Mesenteric fat pad (tissue), 1 donor: Measurements from ENCODE around the gene DNMT3L. TPM values are rescaled to one million over a fixed set of nuclear protein-coding genes. Genes with fewer than 3 reads are reported as not detected.
"Not testable (repeated sequence)": the region's sequence is repeated elsewhere in the genome, so short reads cannot be mapped to it uniquely, and the experiment has no call there.

Experiments
- DNase-seq: peaks from one replicate; pipeline ENCODE4 v3.0.0-alpha.2; 2020; ENCODE audit warnings: low spot score
- long read RNA-seq: library from polyadenylated mRNA; unstranded; transcript quantifications from one replicate; pipeline ENCODE4 v2.0.0, GENCODE V29; 2020
- total RNA-seq: library from RNA; stranded (reverse); fragmentation: NEBNext Ultra II Directional; extraction: Animal tissue kit (Norgen Biotek cat#: 25700); gene quantifications from one replicate; pipeline ENCODE4 v1.2.1, GENCODE V29; 2021
- donor health status: DM: yes; HTN: yes; CAD: no.

The DNMT3L gene
- not detected for total RNA-seq
- long read RNA-seq = 0 reads

DNA sequence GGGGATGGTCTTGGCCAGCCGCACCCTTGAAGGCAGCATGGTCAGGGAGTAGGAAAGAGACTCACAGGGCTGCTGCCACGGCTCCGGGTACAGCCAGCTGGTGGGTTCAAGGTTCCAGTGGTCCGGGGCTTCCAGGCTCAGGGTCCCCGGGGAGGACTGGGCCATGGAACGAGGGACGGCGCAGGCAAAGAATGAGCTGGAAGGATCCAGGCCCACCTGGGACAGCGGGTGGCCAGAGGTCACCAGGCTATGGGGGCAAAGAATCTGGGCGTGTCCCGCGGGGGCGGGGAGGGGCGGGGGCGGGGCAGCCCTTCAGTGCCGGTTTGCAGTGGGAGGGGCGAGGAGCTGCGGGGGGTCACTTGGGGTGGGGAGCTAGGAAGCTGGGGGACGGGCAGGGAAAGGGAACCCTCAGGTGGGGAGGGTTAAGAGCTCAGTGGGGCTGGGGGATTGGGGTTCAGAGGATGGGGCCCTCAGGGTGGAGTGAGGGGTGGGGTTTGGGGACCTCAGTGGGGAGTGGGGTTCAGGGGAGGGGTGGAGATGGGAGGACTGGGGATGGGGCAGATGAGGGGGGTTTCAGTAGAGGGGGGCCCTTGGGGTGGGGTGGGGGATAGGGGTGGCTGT, at the start of gene DNMT3L:
Gene DNMT3L (minus strand): TSS at position 223 of the 621 bp plus-strand sequence. CDS start 638 bp downstream, outside the sequence.
- DNase-seq = no peak

DNA sequence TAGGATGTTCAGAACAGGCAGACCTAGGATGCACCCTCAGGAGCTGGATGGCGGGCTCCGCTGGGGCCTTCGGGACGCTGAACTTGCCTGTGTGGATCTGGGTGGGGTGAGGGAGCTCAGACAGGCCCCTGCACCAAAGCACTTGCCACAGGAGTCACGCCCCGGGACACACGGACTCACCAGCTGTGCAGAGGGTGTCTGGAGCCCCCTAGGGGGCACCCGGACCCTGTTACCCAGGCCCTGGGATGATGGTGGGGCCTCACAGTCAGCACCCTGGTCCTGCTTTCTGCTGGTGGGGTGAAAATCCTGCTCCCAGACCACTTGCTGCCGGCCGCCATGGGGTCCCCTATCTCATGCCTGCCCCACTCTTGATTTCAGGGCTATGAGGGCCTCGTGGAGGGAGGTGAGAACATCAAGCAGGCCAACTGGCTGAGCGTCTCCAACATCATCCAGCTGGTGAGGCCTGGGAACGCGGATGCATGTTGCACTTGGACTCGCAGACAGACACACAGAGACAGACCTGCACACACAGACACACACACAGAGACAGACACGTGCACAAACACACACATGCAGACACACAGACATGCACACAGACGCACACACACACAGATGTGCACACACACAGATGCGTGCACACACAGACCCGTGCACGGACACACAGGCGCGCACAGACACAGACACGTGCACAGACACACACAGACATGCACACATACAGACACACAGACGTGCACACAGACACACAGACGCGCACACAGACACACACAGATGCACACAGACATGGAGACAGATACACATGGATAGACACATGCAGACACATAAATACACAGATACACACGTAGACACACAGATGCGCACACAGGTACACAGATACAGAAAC, 49.2 kb upstream of the DNMT3L start:
- DNase-seq = no peak

DNA sequence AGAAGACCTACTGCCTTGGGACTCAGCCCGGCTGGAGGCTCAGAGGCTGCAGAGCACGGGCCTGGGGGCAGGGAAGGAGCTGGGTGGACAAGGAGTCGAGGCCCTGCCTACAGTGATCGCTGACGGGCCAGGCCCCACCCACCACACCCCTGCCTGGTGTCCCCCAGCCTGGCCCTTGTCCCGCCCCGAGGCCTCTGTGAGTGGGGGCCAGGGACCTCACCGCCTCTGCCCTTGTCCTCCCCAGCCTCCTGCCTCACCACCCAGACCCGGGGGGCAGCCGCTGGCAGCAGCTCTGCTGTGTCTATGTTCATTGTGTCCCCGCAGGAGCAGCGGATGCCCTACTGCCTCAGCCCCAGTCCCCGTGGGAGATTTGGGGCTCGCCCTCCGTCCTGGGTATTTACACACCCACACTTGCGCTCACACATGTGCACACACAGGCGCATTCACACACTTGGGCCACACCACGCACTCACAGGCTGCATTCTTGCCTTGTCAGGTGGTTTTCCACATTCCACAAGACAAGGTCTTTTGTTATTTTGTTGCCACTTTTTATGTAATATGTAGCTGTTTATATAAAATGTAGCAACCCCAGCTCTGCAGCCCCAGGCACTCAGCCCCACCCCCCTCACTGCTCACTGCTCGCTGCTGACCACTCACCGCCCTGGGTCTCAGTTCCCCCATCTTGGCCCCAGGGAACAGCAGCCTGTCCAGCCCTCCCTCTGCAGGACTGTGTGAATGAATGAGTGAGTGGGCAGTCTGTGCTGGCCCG, 45.4 kb upstream of the DNMT3L start:
- no peak for DNase-seq

DNA sequence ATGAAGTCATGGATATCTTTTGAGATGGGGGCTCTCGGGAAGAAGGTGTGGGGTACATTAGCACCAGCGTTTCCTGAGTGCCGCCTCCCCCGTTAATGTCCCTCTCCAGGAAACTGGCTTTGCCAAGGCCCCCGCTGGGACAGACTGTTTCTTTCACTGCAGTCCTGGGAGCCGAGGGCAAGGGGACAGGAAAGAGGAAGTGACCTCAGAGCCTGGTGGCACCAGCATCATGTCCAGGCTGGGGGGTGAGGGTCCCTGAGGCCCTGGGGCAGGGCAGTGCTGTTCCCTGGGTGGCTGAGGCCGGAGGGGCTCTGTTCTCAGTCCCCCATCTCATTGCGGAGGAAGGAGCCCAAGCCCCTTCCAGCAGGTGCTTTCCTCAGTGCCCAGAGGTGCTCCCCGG, 44.0 kb upstream of the DNMT3L start:
- no peak for DNase-seq

DNA sequence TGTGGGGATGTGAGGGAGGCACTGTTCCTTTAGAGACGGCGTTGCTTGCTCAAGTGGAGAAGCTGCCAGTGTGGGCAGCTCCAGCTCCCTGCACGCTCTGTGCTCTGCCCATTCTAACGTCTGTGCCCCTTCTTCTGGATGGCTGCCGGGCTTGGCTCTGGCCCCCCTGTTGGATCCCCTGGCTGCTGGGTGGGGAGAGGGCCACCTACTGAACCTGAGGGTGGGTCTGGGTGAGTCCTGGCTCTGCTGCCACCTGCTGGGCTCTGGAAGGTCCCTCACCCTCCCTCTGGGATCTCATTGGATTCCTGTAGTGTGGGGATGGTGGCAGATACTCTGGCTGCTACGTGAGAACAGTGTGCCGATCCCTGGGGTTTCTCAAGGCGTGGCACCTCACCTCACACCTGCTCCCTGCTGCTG, 43.2 kb upstream of the DNMT3L start:
- no peak for DNase-seq

DNA sequence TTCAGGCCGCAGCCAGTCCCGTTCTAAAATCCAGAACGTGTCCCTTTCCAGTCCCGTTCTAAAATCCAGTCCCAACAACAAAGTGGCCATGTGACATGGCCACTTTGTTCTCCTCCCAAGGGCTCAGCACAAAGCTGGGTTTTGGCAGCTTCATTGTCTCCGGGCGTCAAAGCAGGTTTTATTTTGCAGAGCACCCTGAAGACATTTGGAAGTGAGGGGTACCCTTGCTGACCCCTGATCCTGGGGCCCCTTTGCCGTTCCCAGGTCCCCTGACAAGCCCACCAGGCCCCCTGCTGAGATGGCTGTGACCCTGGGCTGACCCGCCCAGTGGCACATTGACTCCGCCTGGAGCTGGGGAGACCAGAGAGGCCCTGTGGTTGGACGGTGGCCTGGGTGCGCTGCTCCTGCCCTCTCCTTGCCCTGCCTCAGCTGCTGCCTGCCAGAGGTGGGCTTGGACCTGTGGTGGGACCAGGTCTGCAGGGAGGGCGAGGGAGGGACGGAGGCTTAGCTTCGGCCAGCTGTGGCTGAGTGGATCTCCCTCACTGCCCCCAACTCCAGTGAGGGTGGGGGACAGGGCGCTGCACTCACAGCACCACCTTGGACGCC, 42.4 kb upstream of the DNMT3L start:
- no peak for DNase-seq

DNA sequence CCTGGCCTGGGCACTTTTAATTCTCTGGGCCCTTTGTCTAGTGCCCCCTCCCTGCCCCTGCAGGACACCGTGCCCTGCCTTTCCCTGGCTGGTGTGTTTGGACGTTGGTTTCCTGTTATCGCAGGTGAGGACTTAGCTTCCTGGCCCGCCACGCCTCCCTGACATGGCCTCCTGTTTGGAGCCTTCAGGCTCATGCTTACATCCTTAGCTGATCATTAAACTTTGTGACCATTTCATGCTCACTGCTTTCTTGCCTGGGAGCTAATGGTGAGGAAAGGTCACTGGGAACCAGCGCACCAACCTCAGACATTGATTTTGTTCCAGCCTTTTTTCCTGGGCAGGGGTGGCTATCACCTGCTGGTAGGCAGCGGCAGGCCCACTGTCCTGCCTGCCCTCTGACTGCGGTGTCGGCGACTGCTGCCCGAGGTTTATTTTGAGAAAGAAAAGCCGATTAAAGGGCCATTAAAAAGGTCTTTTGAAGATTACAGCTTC, 41.8 kb upstream of the DNMT3L start:
- DNase-seq = no peak

DNA sequence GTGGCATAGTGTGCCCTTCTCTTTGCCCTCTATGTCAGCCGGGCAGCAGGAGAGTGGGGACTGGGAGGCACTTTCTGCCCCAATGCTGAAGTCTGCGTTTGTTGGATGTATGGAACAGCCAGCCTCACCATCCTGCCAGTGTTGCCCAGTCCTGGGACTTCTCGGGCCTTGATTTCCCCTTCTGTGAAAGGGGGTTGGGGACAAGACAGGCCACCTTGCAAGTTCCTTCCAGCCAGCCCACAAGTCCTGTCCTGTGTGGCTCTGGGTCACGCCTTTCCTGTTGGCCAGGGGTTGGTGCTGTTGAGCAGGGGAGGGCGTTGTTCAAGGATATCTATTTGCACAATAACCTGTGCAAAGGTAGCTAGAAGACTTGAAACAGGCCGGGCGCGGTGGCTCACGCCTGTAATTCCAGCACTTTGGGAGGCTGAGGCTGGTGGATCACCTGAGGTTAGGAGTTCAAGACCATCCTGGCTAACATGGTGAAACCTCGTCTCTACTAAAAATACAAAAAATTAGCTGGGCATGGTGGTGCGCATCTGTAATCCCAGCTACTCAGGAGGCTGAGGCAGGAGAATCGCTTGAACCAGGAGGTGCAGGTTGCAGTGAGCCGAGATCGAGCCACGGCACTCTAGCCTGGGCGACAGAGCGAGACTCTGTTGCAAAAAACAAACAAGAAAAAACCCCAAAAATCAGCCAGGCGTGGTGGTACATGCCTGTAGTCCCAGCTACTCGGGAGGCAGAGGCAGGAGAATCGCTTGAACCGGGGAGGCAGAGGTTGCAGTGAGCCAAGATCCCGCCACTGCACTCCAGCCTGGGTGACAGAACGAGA, 41.1 kb upstream of the DNMT3L start:
- not testable (repeated sequence) for DNase-seq

DNA sequence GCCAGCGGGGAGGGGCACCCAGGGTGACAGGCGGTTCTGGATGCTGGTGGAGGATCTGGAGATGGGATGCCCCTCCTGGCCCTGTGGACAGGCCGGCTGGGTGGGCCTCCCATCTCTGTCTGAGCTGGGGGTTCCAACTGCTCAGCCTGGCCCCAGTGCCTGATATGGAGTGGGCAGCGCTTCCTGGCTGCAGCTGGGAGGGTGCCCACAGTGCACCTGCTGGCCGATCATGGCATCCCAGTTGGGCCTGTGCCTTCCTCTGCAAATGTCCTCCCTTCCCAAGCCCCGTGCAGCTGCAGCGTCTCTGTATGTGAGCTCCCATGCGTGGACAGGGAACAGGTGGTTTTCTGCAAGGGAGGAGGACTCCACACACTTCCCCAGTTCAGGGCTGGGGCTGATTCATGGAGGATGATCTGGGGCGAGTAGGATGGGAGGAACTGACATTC, 40.3 kb upstream of the DNMT3L start:
- no peak for DNase-seq

DNA sequence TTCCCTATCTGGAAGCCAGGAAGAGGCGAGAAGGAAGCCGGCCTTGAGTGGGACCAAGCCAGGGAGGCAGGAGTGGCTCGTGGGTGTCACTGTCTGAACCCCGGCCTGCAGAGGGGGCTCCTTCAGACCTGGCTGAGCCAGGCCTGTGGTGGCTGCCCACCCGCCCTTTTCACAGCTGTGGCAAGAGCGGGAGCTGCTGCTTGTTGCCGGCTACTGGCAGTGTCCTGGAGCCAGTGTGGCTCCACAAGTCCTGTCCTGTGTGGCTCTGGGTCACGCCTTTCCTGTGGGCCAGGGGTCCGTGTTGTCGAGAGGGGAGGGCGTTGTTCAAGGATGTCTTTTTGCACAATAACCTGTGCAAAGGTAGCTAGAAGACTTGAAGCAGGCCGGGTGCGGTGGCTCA, 39.4 kb upstream of the DNMT3L start:
- DNase-seq = no peak

DNA sequence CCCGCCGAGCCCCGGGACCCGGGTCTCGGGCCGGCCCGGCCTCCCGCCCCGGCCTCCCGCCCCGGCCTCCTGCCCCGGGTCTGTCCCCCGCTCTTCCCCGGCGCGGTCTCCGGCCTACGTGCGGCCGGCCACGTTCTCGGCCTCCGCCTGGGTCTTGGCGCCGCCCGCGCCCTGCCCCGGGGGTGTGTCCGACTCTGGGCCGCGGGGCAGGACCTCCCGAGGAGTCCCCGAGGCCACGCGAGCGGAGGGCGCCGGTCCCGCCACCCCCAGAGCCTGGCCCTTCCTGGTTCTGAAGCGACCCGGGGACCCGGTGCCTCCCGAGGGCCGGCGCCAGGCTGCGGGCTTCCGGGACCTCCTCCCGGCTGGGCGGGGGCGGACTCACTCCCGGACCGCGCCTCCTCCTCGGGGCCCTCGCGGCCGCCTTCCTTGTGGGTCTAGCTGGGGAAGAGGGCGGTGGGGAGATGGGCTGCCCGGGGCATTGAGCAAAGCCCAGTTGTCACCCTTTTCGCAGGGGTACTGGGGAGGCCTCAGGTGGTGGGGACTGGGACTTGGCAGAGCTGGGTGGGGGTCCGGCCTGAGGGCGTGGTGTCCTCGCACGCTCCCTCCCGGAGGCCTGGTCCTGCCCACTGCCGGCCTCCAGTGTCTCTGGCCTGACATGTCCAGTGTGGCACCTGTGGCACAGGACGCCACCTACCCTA, 38.7 kb upstream of the DNMT3L start:
- peak; percentile 94 for DNase-seq

DNA sequence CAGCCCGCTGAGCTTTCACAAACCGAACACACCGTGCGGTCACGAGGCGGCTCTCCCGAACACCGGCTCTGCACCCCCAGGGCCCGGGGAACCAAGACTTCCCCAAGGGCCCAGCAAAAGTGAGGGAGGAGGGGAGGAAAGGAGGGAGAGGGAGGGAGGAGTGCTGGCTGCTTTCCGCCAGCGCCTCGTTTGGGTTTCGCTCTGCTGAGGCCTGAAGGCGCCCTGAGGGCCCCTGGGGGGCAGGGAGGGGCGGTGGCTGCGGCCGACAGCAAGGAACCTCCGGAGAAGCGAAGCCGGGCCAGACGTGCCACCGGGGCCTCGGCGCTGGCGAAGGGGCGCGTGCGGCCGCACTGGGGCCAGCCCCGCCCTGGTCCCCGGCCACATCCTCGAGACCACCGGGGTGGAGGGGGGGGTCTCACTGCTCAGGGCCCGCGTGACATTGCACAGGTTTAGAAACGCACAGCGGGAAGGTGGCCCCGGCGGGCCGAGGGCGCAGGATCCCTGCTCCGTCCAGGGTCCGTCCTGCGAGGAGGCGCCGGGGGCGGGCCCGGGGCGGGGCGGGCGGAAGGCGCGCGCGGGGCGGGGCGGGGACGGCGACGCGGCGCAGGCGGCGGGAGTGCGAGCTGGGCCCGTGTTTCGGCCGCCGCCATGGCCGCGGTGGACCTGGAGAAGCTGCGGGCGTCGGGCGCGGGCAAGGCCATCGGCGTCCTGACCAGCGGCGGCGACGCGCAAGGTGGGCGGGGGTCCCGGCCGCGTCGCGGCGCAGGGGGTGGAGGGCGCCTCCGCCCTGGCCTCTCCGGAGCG, 38.0 kb upstream of the DNMT3L start, which contains the start of gene PFKL:
Gene PFKL (plus strand): TSS at position 596 of the 804 bp plus-strand sequence. CDS start 53 bp downstream, at position 649.
- peak; percentile 93 for DNase-seq

DNA sequence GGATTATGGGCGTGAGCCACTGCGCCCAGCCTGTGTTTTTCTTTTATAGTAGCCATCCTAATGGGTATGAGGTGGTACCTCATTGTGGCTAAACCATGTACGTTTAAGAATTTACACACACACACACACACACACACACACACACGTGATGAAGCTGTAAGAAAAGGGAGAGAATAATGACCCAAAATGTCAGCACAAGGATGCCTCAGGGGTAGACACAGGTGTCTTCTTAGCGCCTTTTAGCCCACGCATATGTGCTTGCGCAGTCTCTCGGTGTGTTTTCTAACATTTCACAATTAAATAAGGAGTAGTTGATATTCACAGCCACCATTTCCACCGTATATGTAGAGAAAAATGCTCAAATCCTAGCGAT, 37.4 kb upstream of the DNMT3L start:
- no peak for DNase-seq

DNA sequence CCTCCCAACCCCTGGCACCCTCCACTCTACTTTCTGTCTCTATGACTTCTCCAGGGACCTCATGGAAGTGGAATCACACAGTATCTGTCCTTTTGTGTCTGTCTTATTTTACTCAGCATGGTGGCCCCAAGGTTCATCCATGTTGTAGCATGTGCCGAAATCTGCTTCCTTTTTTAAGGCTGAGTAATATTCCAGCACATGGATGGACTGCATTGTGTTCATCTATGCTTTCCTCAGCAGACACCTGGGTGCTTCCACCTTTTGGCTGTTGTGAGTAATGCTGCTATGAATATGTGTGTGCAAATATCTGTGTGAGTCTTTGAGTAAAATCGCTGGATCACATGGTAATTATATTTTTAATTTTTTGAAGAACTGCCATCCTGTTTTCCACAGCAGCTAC, 36.6 kb upstream of the DNMT3L start:
- no peak for DNase-seq

DNA sequence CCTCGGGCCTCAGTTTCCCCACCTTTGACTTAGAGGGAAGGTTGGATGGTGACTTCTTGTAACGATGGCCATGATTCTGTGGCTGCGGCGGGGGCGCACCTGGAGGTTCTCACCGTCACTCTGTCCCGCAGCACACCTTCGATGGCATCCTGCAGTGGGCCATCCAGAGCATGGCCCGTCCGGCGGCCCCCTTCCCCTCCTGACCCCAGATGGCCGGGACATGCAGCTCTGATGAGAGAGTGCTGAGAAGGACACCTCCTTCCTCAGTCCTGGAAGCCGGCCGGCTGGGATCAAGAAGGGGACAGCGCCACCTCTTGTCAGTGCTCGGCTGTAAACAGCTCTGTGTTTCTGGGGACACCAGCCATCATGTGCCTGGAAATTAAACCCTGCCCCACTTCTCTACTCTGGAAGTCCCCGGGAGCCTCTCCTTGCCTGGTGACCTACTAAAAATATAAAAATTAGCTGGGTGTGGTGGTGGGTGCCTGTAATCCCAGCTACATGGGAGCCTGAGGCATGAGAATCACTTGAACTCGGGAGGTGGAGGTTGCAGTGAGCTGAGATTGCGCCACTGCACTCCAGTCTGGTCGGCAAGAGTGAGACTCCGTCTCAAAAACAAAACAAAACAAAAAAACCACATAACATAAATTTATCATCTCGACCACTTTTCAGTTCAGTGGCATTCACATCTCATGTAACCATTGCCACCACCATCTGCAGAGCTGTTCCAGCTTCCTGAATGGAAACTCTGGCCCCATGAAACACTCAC, 36.0 kb upstream of the DNMT3L start:
- DNase-seq = peak; percentile 94

DNA sequence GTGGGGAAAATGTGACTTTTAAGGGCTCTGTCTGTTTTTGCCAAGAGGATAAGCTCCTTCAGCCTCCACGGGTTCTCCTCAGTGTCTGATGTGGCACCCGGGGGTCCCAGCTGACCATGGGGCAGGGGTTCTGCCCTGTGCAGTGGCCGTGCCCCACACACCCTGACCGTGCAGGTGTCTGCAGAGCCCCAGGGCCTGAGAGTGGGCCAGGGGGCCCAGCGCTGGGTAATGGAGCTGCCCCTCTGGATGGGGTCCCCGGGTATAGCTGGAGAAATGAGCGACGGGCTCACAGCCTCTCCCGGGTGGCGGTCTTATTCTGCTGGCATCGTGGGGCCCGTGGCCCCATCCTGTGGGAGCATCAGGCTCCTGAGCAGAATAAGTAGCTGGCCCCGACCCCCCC, 35.2 kb upstream of the DNMT3L start:
- no peak for DNase-seq

DNA sequence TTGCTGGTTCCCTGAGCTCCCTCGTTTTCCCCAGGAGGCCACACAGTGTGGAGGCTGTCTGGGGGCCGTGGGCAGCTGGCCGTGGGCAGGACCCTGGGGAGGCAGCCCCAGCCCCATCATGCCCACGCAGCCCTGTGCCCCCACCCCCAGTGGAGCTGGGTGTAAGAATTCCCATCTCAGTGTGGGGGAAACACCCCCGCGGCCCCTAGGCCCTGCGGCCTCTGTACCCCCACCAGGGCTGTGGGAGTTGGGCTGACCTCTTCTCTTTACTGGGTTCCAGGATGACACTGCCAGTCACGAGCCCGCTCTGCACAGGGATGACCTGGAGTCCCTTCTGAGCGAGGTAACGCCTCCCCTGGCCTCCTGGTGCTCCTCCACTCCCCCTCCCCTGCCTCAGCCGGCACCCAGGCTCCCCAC, 34.4 kb upstream of the DNMT3L start:
- DNase-seq = no peak

DNA sequence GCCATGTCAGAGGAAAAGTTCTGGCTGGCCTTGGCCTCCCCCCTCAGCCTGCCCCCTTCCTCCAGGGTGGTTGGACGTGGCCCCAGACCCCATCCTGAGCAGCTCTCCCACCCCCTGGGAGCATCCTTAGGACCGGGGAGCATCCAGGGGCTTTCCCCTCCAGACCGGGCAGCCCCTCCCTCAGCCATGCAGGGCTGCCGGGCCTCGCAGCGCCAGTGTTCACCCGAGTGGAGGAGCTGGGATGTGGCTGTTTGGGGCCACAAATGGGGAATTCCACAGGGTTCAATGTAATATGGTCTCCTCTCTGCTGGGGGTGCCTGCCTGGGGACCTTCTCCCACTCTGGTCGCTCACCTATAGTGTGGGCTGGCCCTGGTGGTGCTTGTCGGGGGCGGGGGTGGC, 33.9 kb upstream of the DNMT3L start:
- DNase-seq = no peak
